GM12875 (cell line): ENCODE measurements around the gene CDHR1.

Source experiments
- H3K4me3 ChIP-seq: one replicate; pipeline ENCODE4 v1.5.1; 2011; ENCODE audit warnings: low read depth, low read length, control low read depth
- CTCF ChIP-seq: IDR thresholded peaks from 2 replicates; pipeline ENCODE4 v1.5.1; 2011; ENCODE audit warnings: low read depth, mild to moderate bottlenecking, control low read depth, inconsistent platforms, low read length, moderate library complexity, borderline replicate concordance; ENCODE audit not compliant: insufficient read depth

Gene CDHR1

DNA sequence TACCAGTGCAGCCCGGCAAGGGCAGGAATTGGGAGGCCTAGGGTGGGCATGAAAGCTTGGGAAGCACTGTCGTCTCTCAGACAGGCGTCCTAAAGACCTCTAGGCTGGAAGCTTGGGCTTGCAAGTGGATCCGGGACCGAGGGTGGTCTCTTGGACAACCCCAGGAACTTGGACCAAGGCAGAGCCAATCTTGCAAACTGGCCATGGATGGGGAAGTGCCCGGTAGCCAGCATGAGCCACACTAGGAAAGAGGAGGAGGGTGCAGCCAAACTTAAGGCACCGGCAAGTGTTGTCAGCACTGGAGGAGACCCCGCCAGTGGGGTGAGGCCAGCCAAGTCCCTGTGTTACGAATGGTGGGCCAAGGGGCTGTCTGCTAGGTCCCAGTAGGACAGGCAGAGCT, 22.5 kb downstream of the CDHR1 start:
- H3K4me3 ChIP-seq = no peak overlapping the region
- no peak for TF ChIP-seq CTCF

- no peak overlapping the region for H3K4me3 ChIP-seq
- no peak for TF ChIP-seq CTCF
Observed at GRCh38 chr10:84217746-84218145, 23.4 kb downstream of the CDHR1 start.

DNA sequence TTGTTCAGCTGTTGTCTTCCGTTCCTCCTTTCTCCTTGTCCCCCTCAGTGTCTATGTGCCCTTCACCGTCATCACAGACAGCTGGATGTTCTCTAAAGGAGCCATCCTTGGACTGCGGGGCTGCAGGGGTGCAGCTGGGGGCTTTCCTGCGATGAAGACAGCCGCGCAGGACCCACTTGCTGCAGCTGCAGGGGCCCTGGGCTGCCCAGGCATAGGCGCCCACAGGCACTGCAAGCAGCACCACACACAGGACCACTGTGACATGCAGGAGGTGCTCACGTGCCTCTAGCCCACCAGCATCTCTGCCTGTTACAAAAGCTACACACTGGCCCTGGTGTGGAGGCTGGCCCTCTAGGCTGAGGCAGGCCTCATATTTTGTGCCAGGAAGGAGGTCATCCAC, 27.6 kb downstream of the CDHR1 start:
- H3K4me3 ChIP-seq = no peak overlapping the region
- TF ChIP-seq CTCF = no peak

DNA sequence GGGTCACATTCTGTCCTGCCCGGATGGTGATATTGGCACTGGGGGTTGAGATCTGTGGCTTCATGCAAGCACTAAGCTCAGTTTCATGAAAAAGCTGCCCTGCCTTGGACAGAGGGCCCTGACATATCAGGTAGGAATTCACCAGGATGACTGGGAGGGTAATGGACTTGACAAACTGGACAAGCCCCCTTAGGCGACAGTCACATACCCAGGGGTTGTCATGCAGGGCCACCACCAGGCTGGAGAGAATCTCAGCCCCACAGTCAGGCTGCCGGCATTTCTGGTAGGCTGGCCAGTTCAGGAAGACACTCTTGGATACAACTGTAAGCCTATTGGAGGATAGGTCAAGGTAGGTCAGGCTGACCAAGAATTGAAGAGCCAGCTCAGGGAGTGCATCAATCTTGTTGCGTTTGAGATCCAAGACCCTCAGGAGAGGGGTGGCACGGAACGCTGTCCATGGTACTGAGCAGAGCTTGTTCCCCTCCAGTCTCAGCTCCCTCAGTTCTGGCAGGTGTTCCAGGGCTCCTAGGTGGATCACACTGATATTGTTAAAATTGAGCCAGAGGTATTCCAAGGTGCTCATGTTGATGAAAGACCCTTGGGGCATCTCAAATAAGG, 30.2 kb downstream of the CDHR1 start:
- no peak for TF ChIP-seq CTCF

GRCh38 chr10:84225427-84226173, 31.3 kb downstream of the CDHR1 start, which contains the start of gene LRIT2:
TSS of gene LRIT2 (minus strand) at chr10:84225544. CDS start at chr10:84225520, 24 bp downstream.
- H3K4me3 ChIP-seq = no peak within 1 kb of the TSS
- no peak for TF ChIP-seq CTCF

More for the DNA sequence above, 30.2 kb downstream of the CDHR1 start:
- no peak overlapping the region for H3K4me3 ChIP-seq

DNA sequence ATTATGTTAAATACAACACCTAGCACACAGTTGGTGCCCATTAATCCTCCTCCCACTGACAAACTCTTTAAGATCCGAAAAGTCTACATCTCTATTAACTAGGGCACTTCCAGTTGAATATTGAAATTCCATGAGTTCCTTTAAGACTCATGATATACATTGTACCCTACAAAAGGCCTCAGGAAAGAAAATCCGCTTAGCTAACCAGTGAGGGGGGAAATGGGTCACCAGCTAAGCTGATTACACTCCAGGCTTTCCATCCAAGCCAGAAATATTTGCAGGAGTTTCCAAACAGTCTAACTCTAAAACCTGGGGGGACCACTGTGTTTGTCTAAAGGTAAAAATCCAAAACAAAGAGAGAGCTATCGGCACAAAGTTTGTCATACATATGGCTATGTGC, 32.3 kb downstream of the CDHR1 start:
- no peak for TF ChIP-seq CTCF

DNA sequence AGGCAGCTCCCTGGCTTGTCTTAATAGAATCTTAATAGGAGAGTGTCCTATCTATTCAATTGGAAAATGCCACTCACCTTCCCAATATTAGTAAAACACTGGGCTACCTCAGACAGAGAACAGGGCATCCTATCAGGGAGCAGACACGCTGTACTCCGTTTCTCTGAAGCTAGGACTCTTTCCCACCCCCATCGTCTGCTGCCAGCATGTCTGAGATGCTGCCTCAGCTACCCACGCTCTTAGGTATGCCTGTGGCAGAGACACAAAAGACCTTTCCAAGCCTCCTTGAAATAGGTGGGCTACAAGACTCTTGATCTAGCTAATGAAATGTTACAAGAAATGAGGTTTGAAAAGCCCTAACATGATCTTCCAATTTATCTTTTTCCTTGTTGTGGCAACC, 33.5 kb downstream of the CDHR1 start:
- TF ChIP-seq CTCF = no peak

More for the DNA sequence above, 32.3 kb downstream of the CDHR1 start:
- no peak overlapping the region for H3K4me3 ChIP-seq

More for the DNA sequence above, 33.5 kb downstream of the CDHR1 start:
- no peak overlapping the region for H3K4me3 ChIP-seq
